ENCODE measurements around the gene ITGAE.
"Not testable (repeated sequence)": the region's sequence is repeated elsewhere in the genome, so short reads cannot be mapped to it uniquely, and the experiment has no call there.

Gene ITGAE

DNA sequence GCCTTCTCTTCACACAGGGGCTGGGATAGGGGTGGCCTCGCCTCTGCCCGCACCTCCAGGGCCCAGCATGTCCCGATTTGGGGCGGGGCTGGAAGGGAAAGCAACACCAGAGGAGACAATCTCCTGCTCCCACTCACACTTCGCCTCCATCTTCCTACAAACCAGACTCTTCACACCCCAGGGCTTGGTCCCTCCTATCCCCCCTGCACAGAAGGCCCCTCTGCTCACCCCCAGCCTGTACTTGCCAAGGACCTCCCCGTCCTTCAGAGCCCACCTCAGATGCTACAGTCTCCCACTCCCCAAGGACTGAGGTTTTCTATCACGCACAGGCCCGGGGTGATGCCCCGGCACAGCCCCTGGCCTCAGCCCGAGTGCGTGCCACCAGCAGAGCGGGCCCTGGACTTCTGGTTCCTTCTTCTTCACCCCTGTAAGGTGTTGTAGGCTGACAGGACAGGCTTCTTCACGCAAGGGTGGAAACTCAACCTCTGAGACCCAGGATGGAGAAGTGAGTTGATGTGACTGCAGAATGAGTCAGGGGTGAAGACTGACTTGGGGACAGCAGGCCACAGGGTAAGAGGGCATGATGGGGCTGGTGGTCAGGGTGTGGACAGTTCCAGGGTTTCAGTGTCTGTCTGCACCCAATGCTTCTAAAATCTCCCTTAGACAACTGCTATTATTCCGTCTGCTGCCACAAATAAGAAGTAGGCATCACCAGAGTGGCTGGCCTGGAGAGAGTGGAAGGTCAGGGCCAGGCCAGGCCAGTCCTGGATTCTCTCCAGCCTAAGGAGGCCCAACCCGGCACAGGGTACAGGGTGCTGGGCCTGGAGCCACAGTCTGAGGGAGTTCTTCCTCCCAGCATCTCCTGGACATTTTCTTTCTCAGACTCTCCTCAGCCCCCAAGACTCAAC, 2.5 kb downstream of the ITGAE start:
- FAIRE-seq (no peak), DNase-seq (ENCODE audit: insufficient read length, low spot score) (no peak)

DNA sequence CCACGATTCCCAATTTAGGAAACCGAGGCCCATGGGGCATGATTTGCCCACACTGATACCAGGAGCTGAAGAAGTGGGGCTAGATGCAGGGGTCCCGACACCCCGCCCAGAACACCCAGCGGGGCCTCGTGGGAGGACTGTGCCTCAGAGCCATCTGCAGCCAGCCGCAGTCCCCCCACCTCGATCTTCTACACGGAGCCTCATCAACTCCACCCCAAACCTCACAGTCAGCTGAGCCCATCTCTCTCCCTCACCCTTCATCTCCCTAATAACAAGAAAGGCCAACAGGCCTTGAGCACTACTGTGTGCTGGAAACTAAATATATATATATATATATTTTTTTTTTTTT, 4.2 kb downstream of the ITGAE start:
- peak; percentile 4 for FAIRE-seq
- DNase-seq (ENCODE audit: insufficient read length, low spot score), result peak; percentile 36

DNA sequence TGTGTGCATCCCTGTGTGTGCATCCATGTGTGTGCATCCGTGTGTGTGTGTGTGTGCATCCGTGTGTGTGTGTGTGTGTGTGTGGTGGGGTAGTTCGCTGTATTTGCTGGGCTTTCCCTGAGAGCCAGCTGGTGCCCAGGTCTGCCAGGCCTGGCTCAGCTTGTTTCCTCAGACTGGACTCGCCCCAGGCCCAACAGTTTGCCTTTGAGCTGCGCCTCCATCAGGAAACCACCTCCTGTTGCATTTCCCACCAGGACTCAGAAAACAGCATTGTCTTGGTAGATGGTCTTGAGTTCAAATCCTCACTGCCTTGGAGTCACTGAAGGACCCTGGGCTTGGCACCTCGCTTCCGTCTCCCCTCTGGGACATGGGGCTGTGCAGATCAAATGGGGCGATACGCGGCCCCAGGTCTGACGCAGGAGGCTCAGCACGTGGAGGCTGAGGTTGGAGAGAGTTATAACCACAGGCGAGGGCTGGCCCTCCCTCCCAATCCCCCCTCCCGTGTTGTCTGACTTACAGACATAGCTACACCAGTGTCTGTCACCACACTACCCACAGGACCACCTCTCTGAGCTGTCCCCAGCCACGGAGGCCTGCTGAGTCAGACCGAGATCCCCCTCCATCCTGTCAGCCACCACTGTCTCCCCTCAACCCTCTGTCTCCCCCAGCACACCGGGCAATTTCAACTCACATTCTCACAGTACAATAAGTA, 4.7 kb downstream of the ITGAE start:
- FAIRE-seq (peak; percentile 79), DNase-seq (ENCODE audit: insufficient read length, low spot score) (peak; percentile 57)

DNA sequence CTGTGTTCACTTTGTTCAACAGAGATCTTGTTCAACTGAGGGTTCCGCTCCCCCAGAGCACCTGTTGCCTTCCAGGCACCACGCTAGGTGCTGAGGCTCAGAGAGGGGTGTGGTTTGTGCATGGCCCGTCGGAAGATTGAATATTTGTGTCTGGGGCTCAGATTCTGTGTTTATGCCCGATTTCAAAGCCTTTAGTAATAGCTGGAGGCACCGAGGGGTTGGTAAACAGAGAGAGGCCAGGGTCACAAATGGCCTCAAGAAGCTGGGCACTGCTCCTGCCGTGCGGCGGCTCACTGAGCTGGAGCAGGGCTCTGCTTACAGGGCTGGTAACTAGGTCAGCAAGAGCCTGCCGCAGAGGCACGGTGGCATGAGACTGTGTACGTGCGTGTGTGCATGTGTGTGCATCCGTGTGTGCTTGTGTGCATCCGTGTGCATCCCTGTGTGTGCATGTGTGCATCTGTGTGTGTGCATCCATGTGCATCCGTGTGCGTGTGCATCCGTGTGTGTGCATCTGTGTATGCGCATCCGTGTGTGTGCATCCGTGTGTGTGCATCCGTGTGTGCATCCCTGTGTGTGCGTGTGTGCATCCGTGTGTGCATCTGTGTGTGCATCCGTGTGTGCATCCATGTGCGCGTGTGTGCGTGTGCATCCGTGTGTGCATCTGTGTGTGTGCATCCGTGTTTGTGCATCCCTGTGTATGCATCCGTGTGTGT, 5.4 kb downstream of the ITGAE start:
- FAIRE-seq, result no peak

DNA sequence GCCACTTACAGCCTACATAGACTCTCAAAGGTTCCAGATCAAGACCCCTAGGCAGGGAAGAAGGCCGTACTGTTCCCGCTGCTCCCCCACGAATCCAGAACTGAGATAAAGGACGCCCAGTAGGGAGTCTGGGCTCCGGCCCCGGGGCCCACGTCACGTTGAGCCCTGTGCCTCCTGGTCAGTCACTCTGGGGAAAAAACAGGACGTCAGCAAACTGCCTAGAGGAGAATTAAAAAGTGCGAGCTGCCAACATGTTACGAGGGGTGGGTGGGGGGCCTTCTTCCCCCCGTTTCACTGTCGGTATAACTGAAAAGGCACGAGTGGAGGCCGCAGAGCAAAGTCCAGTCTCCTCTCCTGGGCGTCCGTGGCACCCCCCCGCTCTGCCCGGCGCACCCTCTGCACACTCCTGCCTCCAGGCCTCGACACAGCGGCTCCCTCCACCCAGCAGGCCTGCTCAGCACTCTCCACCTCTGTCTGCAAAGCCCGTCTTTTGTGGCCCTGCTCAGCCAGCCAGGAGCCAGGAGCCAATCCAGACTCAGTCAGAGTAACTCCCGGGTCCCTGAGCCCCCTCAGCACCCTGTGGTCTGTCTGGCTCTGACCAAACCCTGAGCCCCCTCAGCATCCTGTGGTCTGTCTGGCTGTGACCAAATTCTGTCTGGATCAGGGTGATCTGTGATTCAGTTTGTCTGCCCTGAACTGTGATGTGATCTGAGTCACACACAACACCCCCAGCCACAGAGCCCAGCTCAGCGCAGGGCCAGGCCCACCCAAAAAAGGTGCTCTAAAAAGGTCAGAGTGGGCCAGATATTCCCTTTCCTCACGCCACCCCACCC, 6.2 kb downstream of the ITGAE start:
- no peak for DNase-seq (ENCODE audit: insufficient read length, low spot score)
- no peak for FAIRE-seq

More for the DNA sequence above, 5.4 kb downstream of the ITGAE start:
- DNase-seq (ENCODE audit: insufficient read length, low spot score), result no peak

DNA sequence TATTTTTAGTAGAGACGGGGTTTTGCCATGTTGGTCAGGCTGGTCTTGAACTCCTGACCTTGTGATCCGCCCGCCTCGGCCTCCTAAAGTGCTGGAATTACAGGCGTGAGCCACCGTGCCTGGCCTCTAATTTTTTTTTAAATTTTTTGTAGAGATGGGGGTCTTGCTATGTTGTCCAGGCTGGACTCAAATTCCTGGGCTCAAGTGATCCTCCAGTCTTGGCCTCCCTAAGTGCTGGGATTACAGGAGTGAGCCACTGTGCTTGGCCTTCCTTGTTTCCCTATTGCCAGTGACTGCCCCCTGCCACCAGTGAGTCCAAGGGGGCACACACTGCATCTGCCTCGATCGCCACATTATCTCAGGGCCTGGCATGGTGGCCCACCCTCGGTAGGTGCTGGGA, 6.8 kb downstream of the ITGAE start:
- not testable (repeated sequence) for FAIRE-seq; DNase-seq (ENCODE audit: insufficient read length, low spot score)

DNA sequence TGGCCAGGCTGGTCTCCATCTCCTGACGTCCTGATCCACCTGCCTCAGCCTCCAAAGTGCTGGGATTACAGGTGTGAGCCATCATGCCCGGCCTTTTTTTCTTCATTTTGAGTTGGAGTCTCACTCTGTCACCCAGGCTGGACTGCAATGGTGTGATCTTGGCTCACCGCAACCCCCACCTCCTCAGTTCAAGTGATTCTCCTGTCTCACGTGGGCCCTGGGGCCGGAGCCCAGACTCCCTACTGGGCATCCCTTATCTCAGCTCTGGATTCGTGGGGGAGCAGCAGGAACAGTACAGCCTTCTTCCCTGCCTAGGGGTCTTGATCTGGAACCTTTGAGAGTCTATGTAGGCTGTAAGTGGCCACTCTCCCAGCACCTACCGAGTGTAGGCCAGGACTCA, 7.7 kb downstream of the ITGAE start:
- FAIRE-seq, result not testable (repeated sequence)

DNA sequence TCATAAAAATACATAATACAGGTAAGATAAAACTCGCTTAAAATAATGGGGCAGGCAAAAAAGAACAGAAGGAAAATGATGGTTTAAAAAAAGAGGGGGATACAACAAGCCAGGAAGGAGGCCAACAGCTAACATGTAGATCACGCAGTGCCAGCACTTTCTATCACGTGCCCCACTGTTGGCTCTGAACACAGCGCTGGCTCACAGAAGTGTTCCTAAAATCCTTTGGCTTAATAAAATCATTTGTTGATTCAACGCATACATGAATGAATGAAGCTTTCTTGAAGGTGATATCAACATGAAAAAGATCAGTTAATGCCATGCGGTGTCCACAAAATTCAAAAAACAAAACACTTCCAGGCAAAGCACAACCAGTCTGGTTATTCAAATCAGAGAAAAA, 8.5 kb downstream of the ITGAE start:
- DNase-seq (ENCODE audit: insufficient read length, low spot score), result no peak
- FAIRE-seq, result no peak

More for the DNA sequence above, 7.7 kb downstream of the ITGAE start:
- not testable (repeated sequence) for DNase-seq (ENCODE audit: insufficient read length, low spot score)

DNA sequence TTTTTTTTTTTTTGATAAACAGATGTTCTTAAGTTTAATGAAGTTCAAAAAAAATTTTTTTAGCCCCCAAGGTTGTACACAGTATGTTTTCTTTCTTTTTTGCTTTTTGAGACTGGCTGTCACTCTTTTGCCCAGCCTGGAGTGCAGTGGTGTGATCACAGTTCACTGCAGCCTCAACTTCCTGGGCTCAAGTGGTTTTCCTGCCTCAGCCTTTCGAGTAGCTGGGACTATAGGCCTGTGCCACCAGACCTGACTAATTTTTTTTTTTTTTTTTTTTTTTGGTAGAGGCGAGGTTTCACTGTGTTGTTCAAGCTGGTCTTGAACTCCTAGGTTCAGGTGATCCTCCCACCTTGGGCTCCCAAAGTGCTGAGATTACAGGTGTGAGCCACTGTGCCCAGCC, 12.8 kb downstream of the ITGAE start:
- no peak for DNase-seq (ENCODE audit: insufficient read length, low spot score)
- FAIRE-seq, result no peak

DNA sequence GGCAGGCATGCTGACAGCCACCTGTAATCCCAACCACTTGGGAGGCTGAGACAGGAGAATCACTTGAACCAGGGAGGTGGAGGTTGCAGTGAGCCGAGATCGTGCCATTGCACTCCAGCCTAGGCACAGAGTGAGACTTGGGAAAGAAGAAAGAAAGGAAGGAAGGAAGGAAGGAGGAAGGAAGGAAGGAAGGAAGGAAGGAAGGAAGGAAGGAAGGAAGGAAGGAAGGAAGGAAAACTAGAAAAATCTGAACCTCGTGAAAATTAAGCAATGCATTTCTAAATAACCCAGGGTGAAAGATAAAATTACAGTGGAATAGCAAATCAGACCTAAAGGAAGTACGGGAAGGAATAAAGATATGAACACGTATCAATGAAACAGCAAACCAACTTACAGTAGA, 15.7 kb downstream of the ITGAE start:
- not testable (repeated sequence) for FAIRE-seq; DNase-seq (ENCODE audit: insufficient read length, low spot score)

DNA sequence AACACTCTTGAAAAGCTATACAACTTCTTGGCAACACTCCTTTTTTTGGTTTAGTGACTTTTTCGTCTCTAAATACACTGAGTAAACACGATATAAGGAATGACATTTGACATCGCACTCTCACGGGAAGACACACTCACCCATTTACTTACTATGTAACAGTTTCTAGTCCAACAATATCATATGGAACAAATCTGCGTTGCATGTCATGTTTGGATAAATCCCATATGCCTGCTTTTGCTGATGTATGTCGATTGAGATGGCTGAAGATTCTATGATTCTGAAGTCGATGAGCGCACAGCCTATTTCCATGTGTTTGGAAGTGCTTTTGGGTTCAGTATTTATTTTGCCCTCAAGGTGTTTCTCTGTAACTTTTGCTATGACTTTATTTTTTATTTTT, 18.2 kb downstream of the ITGAE start:
- no peak for DNase-seq (ENCODE audit: insufficient read length, low spot score)
- FAIRE-seq, result no peak

DNA sequence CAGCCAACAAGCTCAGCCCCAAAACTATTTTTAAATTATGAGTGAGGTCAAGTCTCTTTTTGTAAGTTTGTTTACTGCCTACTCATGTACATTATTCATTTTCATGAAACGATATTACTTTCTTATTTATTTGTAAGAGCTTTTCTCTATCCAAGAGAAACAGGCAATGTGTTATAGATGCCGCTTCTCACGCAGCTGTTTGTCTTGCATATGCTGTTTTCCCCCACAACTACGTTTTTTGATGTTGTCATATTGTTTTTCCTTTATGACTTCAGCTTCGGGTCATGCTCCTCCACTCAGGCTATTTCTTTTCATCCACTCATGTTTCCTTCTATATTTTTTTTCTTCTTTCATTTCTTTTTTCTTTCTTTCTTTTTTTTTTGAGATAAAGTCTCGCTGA, 20.0 kb downstream of the ITGAE start:
- FAIRE-seq, result no peak
- DNase-seq (ENCODE audit: insufficient read length, low spot score), result no peak

DNA sequence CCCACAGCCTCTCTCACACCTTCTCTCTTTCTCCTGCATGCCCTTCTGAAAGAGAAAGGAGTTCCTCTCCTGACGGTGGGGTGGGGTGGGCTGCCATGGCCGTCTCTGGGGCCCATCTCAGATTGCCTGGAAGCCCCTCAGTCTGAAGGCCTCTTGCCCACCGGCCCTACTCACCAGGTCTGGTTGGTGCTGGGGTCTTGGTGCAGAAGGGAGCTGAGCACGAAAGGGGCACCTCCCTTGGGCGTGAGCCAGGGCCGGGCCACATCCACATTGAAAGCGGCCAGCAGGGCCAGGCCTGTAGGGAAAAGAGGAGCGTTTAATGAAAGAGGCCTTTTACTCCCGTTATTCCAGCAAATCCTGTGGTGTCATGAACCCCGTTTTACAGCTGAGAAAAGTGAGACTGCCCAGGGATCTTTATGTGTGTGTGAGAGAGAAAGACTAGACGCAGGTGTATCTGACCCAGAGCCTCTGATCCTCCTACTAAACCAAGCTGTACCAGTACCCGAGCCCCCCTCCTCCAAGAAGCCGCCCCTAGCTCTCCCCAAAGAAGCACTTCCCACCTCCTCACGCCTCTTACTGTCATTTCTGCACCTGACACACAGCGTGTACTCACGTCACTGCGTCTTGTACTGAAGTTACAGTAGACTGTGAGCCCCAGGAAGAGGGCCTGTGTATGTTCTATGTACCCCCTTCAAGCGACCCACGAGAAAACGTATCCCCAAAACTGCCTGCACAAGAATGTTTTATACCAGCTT, 23.4 kb downstream of the ITGAE start:
- FAIRE-seq (no peak), DNase-seq (ENCODE audit: insufficient read length, low spot score) (no peak)

DNA sequence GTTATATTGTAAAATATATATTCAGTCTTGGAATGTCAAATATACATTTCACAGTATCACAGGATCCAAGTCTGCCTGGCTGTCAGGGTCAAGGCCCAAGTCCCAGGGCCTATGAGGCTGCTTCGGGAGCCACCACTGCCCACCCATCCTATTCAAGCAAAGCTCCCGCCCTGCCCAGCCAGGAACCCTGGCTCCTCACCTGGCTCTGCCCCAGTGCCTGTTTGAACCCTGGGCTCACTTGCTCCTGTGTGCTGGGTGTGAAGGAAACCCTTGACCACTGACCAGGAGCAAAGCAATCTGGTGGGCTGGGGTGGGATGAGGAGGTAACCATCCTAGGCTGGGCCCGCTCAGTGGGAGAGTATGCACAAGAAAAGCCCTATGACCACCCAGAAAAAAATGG, 27.0 kb downstream of the ITGAE start:
- DNase-seq (ENCODE audit: insufficient read length, low spot score), result no peak
- FAIRE-seq, result no peak

DNA sequence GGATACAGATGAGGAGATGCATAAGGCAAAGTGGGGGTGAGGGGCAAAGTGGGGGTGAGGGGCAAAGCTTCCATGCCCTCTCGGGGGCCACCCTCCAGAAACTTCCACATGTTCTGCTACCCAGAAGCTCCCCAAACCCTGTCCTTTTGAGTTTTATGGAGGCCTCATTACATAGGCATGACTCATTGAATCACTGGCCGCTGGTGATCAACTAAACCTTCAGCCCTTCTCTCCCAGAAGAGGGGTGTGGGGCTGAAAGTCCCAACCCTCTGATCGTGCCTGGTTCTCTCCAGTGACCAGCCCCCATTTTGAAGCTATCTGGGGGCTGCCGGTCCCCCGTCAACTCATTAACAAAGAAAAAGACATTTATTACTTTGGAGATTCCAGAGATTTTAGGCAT, 27.5 kb downstream of the ITGAE start:
- FAIRE-seq (no peak), DNase-seq (ENCODE audit: insufficient read length, low spot score) (no peak)

DNA sequence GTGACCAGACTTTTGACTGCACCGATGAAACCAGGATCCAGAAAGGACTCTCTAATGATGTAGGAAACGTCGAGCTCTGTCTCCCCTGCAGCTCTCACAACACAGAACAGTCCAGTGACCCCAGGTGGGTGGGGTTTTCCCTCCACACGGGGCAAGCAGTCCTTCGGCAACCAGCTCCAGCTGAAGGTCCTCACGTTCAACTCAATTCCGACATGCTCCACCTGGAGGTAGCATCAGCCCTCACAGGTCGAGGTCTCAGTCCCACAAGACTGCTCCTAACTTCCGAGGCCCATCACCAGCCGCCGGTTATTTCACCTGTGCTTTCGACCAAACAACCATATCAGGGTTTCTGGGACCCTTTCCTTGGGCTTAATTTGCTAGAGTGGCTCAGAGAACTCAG, 28.2 kb downstream of the ITGAE start:
- FAIRE-seq (no peak), DNase-seq (ENCODE audit: insufficient read length, low spot score) (no peak)

DNA sequence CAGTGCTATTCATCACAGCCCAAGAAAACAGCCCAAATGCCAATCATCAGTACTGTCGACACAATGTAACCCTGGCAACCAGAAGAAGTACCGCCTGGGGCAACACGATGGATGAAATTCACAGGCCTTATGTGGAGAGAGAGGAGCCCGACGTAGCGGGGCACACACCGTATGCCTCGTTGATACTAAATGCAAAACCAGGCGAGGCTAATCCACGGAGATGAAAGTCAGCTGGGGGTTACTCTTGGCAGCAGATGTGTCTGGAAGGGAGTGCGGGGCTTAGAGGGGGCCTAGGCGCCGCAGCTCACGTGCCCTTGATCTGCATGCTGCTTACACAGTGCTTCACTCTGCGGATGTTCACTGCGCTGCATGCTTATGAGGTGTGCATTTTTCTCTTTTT, 29.8 kb downstream of the ITGAE start:
- FAIRE-seq, result no peak
- no peak for DNase-seq (ENCODE audit: insufficient read length, low spot score)

DNA sequence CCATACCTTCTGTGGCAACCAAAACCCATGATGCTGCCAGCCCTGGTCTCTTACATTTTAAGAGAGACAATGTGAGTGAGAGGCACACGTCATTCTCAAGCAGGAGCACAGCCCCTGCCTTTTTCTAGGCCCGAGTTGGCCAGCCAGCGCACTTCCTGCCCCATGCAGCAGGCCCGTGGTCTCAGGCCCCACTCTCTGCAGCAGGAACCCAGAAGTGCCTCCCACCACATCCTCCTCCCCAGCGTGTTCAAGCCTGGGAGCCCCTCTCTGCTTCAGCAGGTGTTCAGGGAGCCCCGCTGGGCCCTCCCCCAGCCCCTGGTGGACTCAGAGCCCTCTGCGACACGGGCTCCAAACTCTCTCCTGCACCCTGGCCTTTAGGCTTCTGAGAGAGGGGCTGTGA, 30.5 kb downstream of the ITGAE start:
- DNase-seq (ENCODE audit: insufficient read length, low spot score) (peak; percentile 52), FAIRE-seq (peak; percentile 44)

DNA sequence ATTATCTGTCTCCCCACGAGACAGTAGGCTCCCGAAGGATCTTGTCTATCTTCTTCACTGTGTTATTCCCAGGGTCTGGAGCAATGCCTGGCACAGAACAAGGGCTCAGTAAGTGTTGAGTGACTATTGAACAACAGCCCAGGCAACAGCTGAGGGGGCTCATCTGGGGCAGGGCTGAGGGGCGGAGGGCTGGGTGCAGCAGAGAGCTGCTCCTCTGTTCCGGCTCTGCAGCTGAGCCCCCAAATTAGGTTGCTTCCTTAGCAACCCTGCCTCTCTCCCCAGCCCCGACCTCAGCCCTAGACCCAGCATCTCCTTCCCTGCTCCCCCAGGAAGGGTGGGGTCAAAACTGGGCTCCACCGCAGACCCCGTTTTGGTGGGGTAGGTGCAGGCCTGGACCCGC, 32.2 kb downstream of the ITGAE start:
- FAIRE-seq, result no peak
- DNase-seq (ENCODE audit: insufficient read length, low spot score), result no peak

DNA sequence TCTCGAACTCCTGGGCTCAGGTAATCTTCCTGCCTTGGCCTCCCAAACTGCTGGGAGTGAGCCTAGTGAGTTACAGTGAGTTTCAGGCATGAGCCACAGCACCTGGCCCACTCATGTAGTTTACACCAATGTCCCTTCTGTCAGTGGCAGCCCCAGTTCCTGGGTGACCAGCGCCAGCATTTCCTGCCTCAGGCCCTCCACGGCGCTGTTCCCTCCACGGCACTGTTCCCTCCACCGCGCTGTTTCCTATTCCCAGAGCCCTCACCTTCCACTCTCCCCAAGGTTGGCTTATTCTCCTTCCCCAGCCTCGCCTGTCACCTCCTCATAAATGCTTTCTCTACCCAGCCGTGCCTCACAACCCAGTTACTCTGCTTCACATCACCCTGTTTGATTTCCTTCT, 32.6 kb downstream of the ITGAE start:
- DNase-seq (ENCODE audit: insufficient read length, low spot score) (no peak), FAIRE-seq (no peak)

All from GM19239 (cell line).